ENCODE measurements around the gene RNF167. TPM values are rescaled to one million over a fixed set of nuclear protein-coding genes. Genes with fewer than 3 reads are reported as not detected.

Gene RNF167
- total RNA-seq, 2 donors from 2014 or later, result 66.9 to 68.6 TPM

DNA sequence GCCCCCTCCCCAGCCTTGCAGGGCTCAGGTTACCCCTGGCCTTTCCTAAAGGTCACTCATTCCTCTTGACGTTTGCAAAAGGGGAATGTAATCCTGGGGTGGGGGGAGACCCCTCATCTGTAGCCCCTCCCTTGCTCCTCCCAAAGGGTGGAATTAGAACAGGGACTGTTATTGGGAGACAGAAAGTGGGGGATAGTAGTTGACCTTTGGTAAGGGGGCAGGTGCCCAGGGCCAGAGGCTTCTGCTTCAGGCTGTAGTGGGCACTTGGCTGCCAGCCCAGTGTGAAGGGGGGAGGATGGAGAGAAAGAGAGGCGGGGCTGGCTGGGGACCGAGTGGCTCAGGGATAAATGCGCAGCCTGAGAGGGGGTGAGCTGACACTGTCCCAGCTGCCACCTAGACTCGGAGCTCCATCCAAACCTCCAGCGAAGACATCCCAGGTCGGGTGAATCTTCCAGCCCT, 10.7 kb downstream of the RNF167 start, which contains the start of gene ENO3:
Gene ENO3, plus strand, starts transcription at position 374 of the 459 bp plus-strand sequence. CDS start 711 bp downstream, outside the sequence.
- Histone ChIP-seq H3K36me3 (peaks cover 3% of the 10 kb centered on the region), H3K4me3 (peak within 1 kb of the TSS; percentile 80 to 89), H3K27ac (peak within 1 kb of the TSS; percentile 98 to 100), H3K9me3 (no peaks in the 10 kb centered on the region), H3K4me1 (peaks cover 0 to 46% of the 10 kb centered on the region in 2 donors), H3K27me3 (no peaks in the 10 kb centered on the region)
- no peak for DNase-seq (ENCODE audit: low spot score)
- no peak for TF ChIP-seq CTCF (IDR thresholded peaks at IDR 0.05)

GRCh38 chr17:4951486-4951885, 11.4 kb downstream of the RNF167 start:
- no peak for DNase-seq (ENCODE audit: low spot score)
- Histone ChIP-seq H3K36me3 (no peaks in the 10 kb centered on the region), H3K27me3 (no peaks in the 10 kb centered on the region), H3K4me3 (peak overlapping the region; percentile 14 to 89), H3K4me1 (peaks cover 0 to 39% of the 10 kb centered on the region in 2 donors), H3K9me3 (no peaks in the 10 kb centered on the region), H3K27ac (peak overlapping the region; percentile 98 to 100)
- TF ChIP-seq CTCF (IDR thresholded peaks at IDR 0.05), result no peak

DNA sequence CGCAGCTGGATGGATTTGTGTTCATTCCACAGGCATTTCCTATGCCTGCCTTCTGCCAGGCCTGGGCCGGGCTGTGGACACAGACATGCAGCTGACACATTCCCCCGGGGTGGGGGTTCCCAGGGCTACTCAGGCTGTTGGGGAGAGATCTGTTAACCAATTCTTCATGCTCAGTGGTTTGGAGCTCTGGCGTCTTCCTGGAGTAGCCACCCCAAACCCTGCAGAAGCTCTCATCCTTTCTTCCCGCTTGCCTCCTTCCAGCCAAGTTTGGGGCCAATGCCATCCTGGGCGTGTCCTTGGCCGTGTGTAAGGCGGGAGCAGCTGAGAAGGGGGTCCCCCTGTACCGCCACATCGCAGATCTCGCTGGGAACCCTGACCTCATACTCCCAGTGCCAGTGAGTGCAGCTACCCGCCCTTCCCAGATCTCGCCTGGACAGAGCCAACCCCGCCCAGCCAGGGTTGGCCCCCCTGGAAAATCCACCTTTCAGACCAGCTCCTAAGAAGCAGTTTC, 13.4 kb downstream of the RNF167 start:
- peak overlapping the region; percentile 5 to 100 for H3K27ac ChIP-seq

DNA sequence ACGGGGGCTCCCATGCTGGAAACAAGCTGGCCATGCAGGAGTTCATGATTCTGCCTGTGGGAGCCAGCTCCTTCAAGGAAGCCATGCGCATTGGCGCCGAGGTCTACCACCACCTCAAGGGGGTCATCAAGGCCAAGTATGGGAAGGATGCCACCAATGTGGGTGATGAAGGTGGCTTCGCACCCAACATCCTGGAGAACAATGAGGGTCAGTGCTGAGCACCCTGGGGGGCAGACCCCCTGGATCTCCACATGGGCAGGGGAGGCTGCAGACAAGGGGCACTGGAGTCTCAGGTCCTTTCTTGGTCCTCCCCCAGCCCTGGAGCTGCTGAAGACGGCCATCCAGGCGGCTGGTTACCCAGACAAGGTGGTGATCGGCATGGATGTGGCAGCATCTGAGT, 15.0 kb downstream of the RNF167 start:
- Histone ChIP-seq H3K9me3 (no peaks in the 10 kb centered on the region), H3K4me1 (peaks cover 0 to 25% of the 10 kb centered on the region in 2 donors), H3K36me3 (peaks cover 29% of the 10 kb centered on the region), H3K27ac (no peak overlapping the region), H3K4me3 (no peak overlapping the region), H3K27me3 (no peaks in the 10 kb centered on the region)
- no peak for TF ChIP-seq CTCF (IDR thresholded peaks at IDR 0.05)
- DNase-seq (ENCODE audit: low spot score), result no peak

More for the DNA sequence above, 13.4 kb downstream of the RNF167 start:
- Histone ChIP-seq H3K9me3 (no peaks in the 10 kb centered on the region), H3K36me3 (peaks cover 13% of the 10 kb centered on the region), H3K4me1 (peaks cover 0 to 27% of the 10 kb centered on the region in 2 donors), H3K4me3 (no peak overlapping the region), H3K27me3 (no peaks in the 10 kb centered on the region)
- DNase-seq (ENCODE audit: low spot score), result no peak
- TF ChIP-seq CTCF (IDR thresholded peaks at IDR 0.05), result no peak

GRCh38 chr17:4956493-4957061, 16.5 kb downstream of the RNF167 start:
- H3K9me3 ChIP-seq, result no peaks in the 10 kb centered on the region
- no peak overlapping the region for H3K27ac ChIP-seq
- peak in 1 of 2 donors; percentile 31 for TF ChIP-seq CTCF (IDR thresholded peaks at IDR 0.05)
- DNase-seq (ENCODE audit: low spot score), result no peak
- H3K27me3 ChIP-seq, result no peaks in the 10 kb centered on the region
- no peak overlapping the region for H3K4me3 ChIP-seq
- H3K4me1 ChIP-seq, result peaks cover 0 to 11% of the 10 kb centered on the region in 2 donors
- peaks cover 38% of the 10 kb centered on the region for H3K36me3 ChIP-seq
